GM18873 (cell line): ENCODE measurements around the gene PHF2.
"Not testable (repeated sequence)": the region's sequence is repeated elsewhere in the genome, so short reads cannot be mapped to it uniquely, and the experiment has no call there.

Source experiments
- ATAC-seq: cut with Tn5 transposase; IDR thresholded peaks from one replicate; pipeline ENCODE4 v1.9.1; 2021; ENCODE audit warnings: mild to moderate bottlenecking, moderate library complexity, moderate number of reproducible peaks; ENCODE audit not compliant: unreplicated experiment, low FRiP score

Gene PHF2

DNA sequence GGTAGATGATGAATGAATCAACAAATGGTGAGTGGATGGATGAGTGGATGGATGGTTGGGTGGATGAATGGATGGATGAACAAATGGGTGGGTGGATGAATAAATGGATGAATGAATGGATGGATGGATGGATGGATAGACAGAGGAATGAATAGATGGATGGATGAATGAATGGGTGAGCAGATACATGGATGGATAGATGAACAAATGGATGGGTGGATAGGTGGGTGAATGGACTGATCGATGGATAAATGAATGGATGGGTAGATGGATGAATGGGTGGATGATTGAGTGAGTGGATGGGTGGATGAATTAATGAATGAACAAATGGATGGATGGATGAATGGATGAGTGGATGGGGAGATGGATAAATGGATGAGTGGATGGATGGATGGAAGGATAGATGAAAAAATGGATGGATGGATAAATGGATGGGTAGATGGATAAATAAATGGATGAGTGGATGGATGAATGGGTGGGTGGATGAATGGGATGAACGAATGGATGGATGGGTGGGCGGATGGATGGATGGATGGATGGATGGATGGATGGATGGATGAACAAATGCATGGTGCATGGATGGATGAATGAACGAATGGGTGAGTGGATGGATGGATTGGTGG is 85.7 kb downstream of the PHF2 start:
- ATAC-seq, result no peak

DNA sequence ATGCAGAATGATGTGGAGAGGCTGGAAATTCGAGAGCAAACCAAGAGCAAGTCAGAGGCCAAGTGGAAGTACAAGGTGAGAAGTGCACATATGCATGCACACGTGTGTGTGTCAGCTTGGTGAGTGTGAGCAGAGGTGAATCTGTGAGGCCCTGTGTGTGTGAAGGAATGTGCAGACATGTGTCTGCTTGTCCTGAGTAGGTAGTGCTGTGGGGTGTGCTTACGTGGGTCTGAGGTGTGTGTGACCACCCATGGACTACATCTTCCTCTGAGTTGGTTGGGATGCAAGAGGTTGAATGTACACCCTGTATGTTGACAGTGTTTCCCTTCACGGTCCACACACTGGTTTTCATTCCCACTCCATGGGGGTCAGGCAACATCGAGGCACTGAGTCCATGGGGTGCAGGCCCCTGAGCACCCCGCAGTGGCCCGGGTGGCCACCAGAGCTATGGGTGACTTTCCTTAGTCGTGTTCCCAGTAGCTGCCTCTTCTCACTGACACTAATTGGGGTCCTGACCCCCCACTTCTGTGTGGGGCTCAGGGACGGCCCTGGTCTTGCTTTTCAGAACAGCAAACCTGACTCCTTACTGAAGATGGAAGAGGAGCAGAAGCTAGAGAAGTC is 86.7 kb downstream of the PHF2 start:
- no peak for ATAC-seq

GRCh38 chr9:93663877-93664548 is 87.6 kb downstream of the PHF2 start:
- ATAC-seq, result no peak

GRCh38 chr9:93664549-93665120 is 88.3 kb downstream of the PHF2 start:
- no peak for ATAC-seq

DNA sequence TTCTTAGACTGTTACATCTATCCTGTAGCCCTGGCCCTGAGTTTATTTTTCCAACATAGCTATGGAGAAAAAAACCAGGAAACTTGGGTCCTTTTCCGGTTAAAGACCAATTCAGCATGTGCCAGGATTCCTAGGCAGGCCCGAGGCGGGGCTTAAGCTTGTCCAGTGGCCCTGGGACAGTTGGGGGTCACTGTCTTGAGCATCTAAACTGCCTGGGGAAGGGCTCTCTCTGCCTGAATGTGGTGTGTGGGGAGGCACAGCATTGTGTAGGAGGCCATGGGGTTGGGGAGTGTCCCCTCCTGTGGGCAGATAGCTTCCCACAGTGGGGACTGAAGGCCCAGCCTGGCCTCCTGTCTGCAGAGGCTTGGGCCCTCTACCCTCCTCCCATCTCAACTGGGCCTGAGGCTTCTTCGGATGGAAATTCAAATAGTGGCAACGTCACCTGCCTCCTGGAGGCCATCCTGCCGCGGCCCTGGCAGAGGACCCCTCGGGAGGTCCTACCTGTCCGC is 88.8 kb downstream of the PHF2 start:
- no peak for ATAC-seq

DNA sequence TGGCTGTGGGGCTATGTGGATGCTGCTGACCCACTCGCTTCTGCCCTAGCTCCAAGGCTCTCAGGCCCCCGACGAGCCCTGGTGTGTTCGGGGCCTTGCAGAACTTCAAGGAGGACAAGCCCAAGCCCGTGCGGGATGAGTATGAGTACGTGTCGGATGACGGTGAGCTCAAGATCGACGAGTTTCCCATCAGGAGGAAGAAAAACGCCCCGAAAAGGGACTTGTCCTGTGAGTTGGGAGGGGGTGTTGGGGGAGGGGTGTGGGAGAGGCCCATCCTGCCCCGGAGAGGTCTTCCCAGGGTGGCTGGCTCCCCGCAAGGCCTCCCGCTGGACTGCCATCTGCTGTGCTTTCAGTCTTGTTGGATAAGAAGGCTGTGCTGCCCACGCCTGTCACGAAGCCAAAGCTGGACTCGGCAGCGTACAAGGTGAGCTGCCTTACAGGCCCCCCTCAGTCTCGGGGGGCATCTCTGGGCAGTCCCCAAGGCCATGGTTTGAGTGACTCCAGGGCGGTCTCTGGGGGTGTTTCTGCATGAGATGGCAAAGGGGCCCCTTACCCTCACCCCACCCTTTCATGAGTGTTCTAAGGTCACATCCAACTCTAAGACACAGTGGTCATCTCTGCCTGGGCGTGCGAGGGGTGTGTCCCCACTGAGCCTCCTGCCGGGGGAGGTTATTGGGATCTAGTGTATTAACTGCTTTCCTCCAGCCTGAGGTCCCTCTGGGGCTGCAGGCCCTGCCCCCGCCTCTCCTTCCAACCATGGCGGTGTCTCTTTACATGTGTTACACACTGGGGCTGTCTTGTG is 89.5 kb downstream of the PHF2 start:
- no peak for ATAC-seq

GRCh38 chr9:93666439-93666784 is 90.0 kb downstream of the PHF2 start:
- ATAC-seq, result not testable (repeated sequence)

DNA sequence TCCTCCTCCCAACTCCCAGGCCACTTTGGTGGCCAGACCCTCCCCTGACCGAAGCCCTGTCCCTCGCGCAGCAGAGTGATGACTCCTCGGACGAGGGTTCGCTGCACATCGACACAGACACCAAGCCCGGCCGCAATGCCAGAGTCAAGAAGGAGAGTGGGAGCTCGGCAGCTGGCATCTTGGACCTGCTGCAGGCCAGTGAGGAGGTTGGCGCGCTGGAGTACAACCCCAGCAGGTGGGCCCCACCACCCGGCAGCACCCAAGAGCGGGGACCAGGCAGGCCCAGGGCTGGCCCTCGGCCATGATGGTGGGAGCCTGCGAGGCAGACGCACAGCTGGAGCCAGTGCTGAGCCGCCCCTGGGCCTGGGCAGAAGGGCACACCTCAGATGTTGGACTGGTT is 90.6 kb downstream of the PHF2 start:
- no peak for ATAC-seq

DNA sequence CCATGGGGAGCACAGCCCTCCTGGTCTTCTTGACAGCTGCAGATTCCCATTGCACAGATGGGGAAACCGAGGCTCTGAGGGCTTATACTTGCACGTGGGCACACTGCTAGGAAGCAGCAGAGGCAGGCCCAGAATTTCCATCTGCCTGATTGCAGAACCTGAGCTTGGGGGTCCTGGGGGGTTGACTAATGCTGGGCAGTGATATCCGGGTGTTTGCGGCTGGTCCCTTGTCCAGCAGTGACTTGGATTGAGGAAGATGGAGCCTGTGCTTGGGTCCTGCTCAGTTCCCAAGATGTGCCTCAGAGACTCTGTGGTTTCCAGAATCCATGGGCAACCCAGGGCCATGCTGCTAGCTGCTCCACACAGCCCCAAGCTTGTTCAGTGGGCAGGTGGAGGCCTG is 91.2 kb downstream of the PHF2 start:
- ATAC-seq, result no peak

DNA sequence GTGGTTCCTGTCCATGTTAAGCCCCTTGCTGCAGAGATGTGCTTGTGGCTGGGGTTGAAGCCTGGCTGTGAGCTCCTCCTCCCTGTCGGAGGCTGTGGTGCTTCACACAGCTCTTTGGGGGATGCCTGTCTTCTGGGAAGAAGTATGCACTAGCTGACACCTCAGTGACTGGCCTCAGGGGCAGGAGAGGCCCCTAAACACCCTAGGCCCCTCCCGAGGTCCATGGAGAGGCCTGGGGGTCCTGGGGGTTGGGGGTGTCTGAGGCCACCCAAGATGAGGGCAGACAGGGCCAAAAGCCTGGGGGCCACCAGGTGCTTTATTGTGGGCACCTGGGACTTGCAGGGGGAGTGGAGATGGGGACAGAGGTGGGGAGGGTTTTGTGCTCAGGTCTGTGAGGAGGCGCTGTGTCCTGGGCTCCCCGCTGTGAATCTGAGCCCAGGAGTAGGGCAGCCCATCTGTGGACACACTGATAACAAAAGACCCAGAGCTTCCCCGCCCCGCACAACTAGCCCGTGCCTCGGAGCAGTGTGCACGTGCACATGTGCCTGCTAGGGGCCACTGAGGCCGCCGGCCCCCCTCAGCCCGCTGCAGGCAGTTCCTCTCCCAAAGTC is 92.0 kb downstream of the PHF2 start:
- no peak for ATAC-seq

DNA sequence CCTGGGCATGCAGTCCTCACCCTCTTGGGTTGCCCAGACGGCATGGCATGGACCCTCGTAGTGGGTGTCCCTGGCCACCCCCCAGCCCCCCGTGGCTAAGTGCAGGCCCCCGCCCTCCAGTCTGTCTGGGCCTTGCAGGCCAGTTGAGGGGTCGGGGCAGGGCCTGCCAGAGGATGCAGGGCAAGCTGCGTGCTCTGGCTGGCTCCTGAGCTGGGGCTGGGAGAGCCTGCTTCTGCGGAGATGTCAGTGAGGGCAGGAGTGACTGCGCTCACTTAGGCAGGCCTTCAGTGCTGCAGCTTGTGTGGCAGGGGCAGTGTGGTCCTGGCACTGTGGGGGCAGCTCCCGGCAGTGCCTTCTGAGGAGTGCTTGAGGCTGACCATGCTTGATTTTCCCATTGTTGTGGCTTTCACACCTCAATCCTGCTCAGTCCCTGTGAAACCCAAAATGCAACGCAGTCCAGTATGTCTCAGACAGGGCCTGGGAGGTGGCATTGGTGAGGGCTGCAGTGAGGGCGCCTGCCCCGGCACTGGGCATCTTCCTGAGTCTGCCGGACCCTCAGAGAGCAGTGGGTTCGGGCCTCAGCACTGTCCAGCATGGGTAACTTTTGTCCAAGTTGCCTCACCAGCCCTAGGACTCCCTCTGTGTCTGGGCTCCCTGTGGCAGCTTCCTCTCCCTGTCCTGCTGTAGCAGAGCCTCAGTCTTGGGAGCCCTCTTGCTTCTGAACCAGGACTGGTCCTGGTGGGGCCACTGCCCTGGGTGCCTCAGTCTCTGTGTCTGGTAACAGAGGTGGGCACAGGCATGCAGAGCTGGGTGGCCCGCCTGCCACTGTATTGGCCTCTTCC is 93.0 kb downstream of the PHF2 start:
- no peak for ATAC-seq

- no peak for ATAC-seq
Observed at GRCh38 chr9:93669958-93670207, 93.5 kb downstream of the PHF2 start.

GRCh38 chr9:93670208-93671019 is 94.0 kb downstream of the PHF2 start:
- ATAC-seq, result no peak

GRCh38 chr9:93671020-93671338 is 94.6 kb downstream of the PHF2 start:
- no peak for ATAC-seq

GRCh38 chr9:93672330-93673020 is 96.1 kb downstream of the PHF2 start:
- ATAC-seq, result not testable (repeated sequence)

GRCh38 chr9:93673021-93673838 is 96.8 kb downstream of the PHF2 start:
- no peak for ATAC-seq

DNA sequence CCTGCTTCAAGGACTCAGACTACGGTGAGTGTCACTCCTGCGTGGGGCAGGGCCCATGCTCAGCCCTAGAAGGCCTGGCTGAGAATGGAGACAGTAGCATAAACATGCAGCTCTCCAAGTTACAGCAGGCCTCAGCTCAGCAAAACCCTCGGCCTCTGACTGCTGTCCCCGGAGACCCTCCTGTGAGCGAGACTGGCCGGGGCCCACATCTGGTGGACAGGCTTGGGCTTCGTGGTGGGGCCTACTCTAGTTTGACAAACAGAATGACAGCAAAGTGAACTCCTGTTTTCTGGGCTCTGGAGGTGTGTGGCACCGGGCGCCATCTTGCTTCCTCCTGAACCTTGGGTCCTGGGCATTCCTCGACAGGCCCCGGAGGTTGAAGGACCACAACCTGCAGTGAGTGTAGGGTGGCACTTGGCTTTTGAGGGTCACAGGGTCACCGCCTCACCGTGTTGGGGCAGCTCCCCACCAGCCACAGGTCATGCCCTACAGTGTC is 97.5 kb downstream of the PHF2 start:
- ATAC-seq, result no peak
